ENCODE results near the gene CBR3. TPM values are rescaled to one million over a fixed set of nuclear protein-coding genes. Genes with fewer than 3 reads are reported as not detected.

The CBR3 gene
- total and polyA plus RNA-seq, 9 of the 15 experiments (the other 6 are each of a cell fraction or from before 2014, with no cell fraction given) = not detected

DNA sequence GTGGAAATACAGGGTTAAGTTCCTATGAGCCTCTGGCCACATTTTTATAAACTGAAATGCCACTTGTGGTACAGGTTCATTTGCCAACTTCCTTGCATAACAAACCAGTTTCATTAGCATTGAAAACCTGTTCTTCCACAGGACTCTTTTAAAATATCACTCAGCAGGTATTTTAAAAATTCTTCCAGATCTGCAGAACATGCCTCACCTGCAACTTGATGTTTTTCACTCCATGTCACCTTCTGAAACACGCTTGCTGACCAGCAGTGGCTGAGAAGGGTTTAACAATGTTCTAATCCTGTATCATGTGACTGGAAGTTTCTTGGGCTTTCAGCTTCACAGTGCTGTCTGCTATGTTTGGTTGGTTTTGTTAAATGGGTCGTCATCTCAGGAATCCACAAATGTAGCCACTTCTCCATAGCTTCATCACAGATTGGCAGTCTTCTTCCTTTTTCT, 17.6 kb upstream of the CBR3 start:
- no peak overlapping the region for H3K4me2 ChIP-seq (ENCODE audit: insufficient read depth, low read length)
- peaks cover 0 to 6% of the 10 kb centered on the region in 2 experiments; a peak in 1 of 5 replicates for H3K4me1 ChIP-seq (replicated peaks in 1 of 2; ENCODE audit: control insufficient read depth in 2 of 2, insufficient read depth in 2 of 2, low read length in 2 of 2)
- no peak overlapping the region for H3K4me3 ChIP-seq
- ChIA-PET POLR2A (no interaction called here), CTCF (ENCODE audit: low intra/inter-chr PET ratio) (no interaction called here)
- DNase-seq (ENCODE audit: extremely low read depth in 1 of 4, low spot score in 3 of 4) (no peak), ATAC-seq (no peak), FAIRE-seq (no peak)
- no peaks in the 10 kb centered on the region for H3K27me3 ChIP-seq (ENCODE audit: control insufficient read depth in 2 of 2, insufficient read depth in 2 of 2, low read length in 2 of 2)
- 2% methylated on average over 2 of the region's 2 CpGs for WGBS (ENCODE audit: insufficient coverage, low coverage, missing lambda C conversion rate)
- H3K36me3 ChIP-seq (ENCODE audit: control insufficient read depth, insufficient read depth, low read length) = no peaks in the 10 kb centered on the region
- no peak overlapping the region for H3K27ac ChIP-seq (ENCODE audit: extremely low read depth, low read depth, low read length)
- intact Hi-C loops (cut with micrococcal nuclease) = loop anchor here (10.0 kb wide), 1 partner anchor 173 kb away; no protein-coding TSS in a partner anchor
- H4K20me1 ChIP-seq (replicated peaks; ENCODE audit: control insufficient read depth, insufficient read depth, low read length) = no peaks in the 10 kb centered on the region
- TF ChIP-seq ATF3 (IDR thresholded peaks at IDR 0.05) = no peak
- no peak for TF ChIP-seq ATF3 (CRISPR knock-in tag; conservative IDR thresholded peaks at IDR 0.05)
- TF ChIP-seq TFE3 (CRISPR knock-in tag; IDR thresholded peaks at IDR 0.05) = peak; percentile 86
- TF ChIP-seq, protein P1, sequence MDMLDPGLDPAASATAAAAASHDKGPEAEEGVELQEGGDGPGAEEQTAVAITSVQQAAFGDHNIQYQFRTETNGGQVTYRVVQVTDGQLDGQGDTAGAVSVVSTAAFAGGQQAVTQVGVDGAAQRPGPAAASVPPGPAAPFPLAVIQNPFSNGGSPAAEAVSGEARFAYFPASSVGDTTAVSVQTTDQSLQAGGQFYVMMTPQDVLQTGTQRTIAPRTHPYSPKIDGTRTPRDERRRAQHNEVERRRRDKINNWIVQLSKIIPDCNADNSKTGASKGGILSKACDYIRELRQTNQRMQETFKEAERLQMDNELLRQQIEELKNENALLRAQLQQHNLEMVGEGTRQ (CRISPR knock-in tag; IDR thresholded peaks at IDR 0.05) = 0 out of 2 replicates have a peak, but pooled peaks have one; percentile 13
- TF ChIP-seq RAD51 (IDR thresholded peaks at IDR 0.05; ENCODE audit: borderline replicate concordance, low read depth) = peak; percentile 72
- peak; percentile 69 for TF ChIP-seq TOE1 (IDR thresholded peaks at IDR 0.05; ENCODE audit: borderline replicate concordance)
- TF ChIP-seq TOE1 (CRISPR knock-in tag; IDR thresholded peaks at IDR 0.05; ENCODE audit: borderline replicate concordance, low read depth) = no peak
- peak; percentile 59 for TF ChIP-seq USF1 (CRISPR knock-in tag; IDR thresholded peaks at IDR 0.05)
- no peaks in the 10 kb centered on the region for H3K9me1 ChIP-seq (ENCODE audit: control insufficient read depth, insufficient read depth, low read length)
- no peak overlapping the region for H3K9ac ChIP-seq (ENCODE audit: insufficient read depth in 1 of 2, low read depth in 2 of 2, low read length in 2 of 2)
- H3K9me3 ChIP-seq (replicated peaks; ENCODE audit: control insufficient read depth, insufficient read depth, low read depth, low read length) = no peaks in the 10 kb centered on the region
- no TSS peak for BruUV-seq (replicated peaks)
- in situ Hi-C loops (cut with MboI) = no loop called here
- H2AFZ ChIP-seq (ENCODE audit: low read depth, low read length) = no peak overlapping the region
- H3K79me2 ChIP-seq (ENCODE audit: control insufficient read depth, insufficient read depth, low read length) = no peaks in the 10 kb centered on the region

All from K562 (cell line).